Measurements from ENCODE around the gene SQSTM1.

The SQSTM1 gene

DNA sequence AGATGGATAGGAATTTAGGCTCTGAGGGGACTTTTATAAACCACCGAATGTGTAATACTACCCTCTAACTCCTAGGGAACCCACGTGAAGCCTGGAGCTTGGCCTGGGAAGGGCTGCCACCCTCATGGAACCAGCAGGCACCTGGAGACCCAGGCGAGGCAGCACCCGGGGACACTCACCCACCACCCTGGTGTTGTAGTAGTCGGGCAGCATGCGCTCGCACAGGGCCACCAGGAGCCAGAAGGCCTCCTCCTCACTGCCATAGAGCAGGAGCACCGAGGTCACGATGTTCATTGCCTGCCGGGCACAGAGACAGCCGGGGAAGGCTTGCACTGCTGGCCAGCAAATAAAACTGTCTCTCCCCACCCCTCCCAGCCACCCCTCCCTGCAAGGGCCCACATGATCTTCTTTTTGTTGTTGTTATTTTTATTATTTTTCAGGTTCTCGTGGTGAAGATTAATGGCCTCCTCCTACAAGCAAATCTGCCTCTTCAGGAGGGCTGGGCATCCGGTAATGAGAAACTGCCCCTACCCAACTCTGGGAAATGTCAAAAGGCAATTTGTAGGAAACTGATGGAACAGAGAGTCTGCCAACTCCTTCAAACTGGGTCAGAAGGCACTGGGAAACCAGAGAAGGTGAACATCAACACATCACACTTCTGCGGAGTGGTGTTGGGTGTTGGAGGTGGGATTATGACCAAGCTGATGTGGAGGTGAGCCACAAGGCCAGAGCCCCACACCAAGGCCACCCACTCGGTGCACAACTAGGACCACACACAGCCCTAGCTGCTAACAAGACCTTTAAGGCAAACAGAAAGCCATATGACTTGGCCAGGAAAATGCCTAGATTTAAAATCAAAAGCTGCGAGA, 55.3 kb downstream of the SQSTM1 start:
- ChIA-PET POLR2A (ENCODE audit: low non-redundant PET) (no interaction called here), CTCF (no interaction called here)
- TF ChIP-seq, protein P1, sequence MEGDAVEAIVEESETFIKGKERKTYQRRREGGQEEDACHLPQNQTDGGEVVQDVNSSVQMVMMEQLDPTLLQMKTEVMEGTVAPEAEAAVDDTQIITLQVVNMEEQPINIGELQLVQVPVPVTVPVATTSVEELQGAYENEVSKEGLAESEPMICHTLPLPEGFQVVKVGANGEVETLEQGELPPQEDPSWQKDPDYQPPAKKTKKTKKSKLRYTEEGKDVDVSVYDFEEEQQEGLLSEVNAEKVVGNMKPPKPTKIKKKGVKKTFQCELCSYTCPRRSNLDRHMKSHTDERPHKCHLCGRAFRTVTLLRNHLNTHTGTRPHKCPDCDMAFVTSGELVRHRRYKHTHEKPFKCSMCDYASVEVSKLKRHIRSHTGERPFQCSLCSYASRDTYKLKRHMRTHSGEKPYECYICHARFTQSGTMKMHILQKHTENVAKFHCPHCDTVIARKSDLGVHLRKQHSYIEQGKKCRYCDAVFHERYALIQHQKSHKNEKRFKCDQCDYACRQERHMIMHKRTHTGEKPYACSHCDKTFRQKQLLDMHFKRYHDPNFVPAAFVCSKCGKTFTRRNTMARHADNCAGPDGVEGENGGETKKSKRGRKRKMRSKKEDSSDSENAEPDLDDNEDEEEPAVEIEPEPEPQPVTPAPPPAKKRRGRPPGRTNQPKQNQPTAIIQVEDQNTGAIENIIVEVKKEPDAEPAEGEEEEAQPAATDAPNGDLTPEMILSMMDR (conservative IDR thresholded peaks at IDR 0.05; ENCODE audit: low read depth) = no peak
- no peak for DNase-seq (ENCODE audit: low spot score)
- H3K27ac ChIP-seq = no peak overlapping the region

GRCh38 chr5:179876610-179876952, 55.9 kb downstream of the SQSTM1 start:
- H3K27ac ChIP-seq = no peak overlapping the region
- no peak for DNase-seq (ENCODE audit: low spot score)
- TF ChIP-seq, protein P1 (conservative IDR thresholded peaks at IDR 0.05; ENCODE audit: low read depth) = no peak
- ChIA-PET CTCF (no interaction called here), POLR2A (ENCODE audit: low non-redundant PET) (no interaction called here)

DNA sequence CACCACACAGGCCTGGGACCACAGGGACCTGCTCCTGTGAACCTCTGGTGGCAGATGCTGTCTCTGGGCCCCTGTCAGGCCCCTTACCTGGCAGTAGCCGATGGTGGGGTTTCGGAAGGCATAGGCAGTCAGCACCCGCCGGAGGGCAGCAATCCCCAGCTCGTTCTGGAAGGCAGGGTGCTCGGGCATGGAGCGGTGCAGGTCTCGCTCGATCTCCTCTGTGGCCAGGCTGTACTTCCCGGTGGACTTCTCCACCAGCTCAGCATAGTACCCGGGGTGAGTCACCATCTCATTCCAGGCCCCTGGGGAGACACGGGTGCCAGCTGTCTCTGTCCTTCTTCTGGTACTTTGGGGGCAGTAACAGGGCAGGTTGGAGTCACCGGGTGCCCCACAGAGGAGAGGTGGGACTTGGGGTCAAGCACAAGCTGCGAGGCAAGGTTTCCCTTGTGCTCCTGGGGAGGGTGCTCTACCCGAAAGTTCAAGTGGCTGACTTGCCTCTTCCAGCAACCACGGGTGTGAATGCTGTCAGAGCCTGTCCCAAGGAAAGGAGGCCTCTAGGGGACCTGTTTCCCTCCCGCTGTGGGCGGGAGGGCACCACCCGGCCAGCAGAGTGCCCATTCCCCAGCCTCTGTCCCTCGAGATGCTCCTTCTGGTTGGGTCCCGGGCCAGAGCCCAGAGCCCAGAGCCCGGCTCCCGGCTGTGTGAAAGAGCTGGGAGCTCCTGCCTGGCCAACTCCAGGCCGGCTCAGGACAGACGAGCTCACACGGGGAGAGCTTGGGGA, 57.7 kb downstream of the SQSTM1 start:
- POLR2A ChIA-PET (ENCODE audit: low non-redundant PET) = no interaction called here
- H3K27ac ChIP-seq = peak overlapping the region; percentile 3; the same call in 1 of the 2 replicates
- DNase-seq (ENCODE audit: low spot score) = no peak
- TF ChIP-seq, protein P1 (conservative IDR thresholded peaks at IDR 0.05; ENCODE audit: low read depth) = no peak
- CTCF ChIA-PET = interaction anchor here (1.1 kb wide), 1 partner anchor 30 kb away, joined by 3 read pairs; no protein-coding TSS in a partner anchor

- no peak for DNase-seq (ENCODE audit: low spot score)
- CTCF ChIA-PET = interaction anchor here (0.7 to 1.1 kb wide), 2 partner anchors 29 to 181 kb away, joined by 3 read pairs; no protein-coding TSS in a partner anchor
- POLR2A ChIA-PET (ENCODE audit: low non-redundant PET) = no interaction called here
Measured at GRCh38 chr5:179879003-179879689, 58.4 kb downstream of the SQSTM1 start.

DNA sequence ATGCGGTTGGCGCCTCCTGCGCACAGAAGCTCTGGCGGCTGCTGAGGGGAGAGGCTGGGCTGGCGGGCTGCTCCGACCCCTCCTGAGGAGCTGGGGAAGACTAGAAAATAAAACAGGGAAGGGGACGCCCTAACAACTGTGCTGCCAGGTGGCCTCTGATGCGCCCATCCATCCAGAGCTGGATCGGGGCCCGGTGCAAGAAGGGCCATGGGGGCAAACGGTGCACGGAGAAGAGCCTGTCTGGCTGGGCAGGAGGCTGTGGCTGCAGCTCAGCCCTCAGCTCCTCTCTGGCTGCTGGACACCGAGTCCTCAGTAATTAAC, 58.9 kb downstream of the SQSTM1 start:
- TF ChIP-seq, protein P1 (conservative IDR thresholded peaks at IDR 0.05; ENCODE audit: low read depth) = no peak
- H3K27ac ChIP-seq = no peak overlapping the region
- CTCF ChIA-PET = interaction anchor here (0.5 to 0.7 kb wide), 2 partner anchors 180 to 194 kb away, joined by 3 to 4 read pairs; no protein-coding TSS in a partner anchor
- DNase-seq (ENCODE audit: low spot score) = no peak
- POLR2A ChIA-PET (ENCODE audit: low non-redundant PET) = no interaction called here

More at GRCh38 chr5:179879003-179879689, 58.4 kb downstream of the SQSTM1 start:
- H3K27ac ChIP-seq = no peak overlapping the region
- TF ChIP-seq, protein P1 (conservative IDR thresholded peaks at IDR 0.05; ENCODE audit: low read depth) = no peak

- H3K27ac ChIP-seq = no peak overlapping the region
- POLR2A ChIA-PET (ENCODE audit: low non-redundant PET) = no interaction called here
- no peak for DNase-seq (ENCODE audit: low spot score)
- CTCF ChIA-PET = interaction anchor here (0.5 to 0.7 kb wide), 2 partner anchors 180 to 194 kb away, joined by 3 to 4 read pairs; no protein-coding TSS in a partner anchor
- TF ChIP-seq, protein P1 (conservative IDR thresholded peaks at IDR 0.05; ENCODE audit: low read depth) = no peak
Measured at GRCh38 chr5:179880066-179880650, 59.5 kb downstream of the SQSTM1 start.
